Fibroblast of skin of left biceps (primary cell): ENCODE measurements around the gene IRX2.

Experiments used
- DNase-seq, 2 experiments: peaks; one replicate each; pipeline ENCODE4 v3.0.0-alpha.2; 2013; ENCODE audit warnings: low read depth in 2 of 2

The IRX2 gene

DNA sequence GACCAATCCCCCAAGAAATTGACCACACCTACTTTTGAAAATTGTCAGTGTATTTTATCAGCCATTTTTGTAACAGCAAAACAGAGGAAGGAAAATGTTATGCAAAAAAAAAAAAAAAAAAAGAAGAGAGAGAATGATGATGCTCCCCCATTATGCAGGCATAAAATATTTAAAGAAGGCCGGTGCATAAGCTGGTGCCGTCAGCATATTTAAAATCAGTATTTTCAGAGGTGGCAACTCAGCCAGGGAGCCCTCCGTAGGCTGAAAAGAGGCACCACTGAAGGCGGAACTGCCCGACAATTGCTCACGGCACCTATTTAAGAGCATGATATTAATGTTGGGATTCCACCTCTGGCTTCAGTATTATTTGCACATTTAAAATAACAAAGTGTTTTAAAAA lies 33.4 kb downstream of the IRX2 start:
- DNase-seq = no peak

GRCh38 chr5:2715856-2716255 lies 35.6 kb downstream of the IRX2 start:
- DNase-seq = no peak

- no peak for DNase-seq
Measured at GRCh38 chr5:2714805-2715204, 36.7 kb downstream of the IRX2 start.

DNA sequence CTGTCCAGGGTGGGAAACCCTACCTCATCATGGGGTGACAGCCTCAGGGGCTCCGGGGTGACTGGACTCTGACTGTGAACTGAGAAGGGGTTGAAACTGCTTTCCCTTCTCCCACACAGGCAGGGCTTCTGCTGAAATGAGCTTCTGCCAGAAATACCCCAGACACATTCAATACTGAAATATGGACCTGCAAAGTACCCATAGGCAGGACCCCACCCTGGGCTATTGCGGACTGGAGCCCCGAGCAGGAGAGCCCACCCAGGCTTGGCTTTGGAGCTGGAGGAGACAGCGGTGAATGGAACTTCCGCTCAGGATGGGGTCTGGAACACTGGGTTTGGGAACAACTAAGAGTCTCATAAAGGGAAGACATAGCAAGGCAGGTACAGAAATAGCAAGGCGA lies 37.5 kb downstream of the IRX2 start:
- no peak for DNase-seq

GRCh38 chr5:2711446-2712425 lies 39.7 kb downstream of the IRX2 start:
- DNase-seq = no peak

DNA sequence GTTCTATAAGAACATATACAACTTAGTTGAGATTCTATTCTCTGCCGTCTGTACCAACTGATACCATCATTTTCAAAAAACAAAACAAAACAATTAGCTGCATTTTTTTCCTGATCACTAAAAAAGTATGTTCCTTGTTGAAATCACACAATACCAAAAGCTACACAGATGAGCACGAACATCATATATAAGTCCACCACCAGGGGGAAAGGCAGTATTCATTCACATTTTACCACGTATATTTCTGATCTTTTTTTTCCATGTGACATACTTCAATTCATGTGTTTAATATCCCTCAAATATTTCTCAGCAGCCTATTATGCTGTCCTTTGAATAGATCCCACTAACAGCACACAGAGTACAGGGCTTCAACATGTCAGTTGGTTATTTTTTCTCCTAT lies 40.6 kb downstream of the IRX2 start:
- peak in 1 of 2 experiments; percentile 3 for DNase-seq

- DNase-seq = no peak
Measured at GRCh38 chr5:2709976-2710689, 41.3 kb downstream of the IRX2 start.

DNA sequence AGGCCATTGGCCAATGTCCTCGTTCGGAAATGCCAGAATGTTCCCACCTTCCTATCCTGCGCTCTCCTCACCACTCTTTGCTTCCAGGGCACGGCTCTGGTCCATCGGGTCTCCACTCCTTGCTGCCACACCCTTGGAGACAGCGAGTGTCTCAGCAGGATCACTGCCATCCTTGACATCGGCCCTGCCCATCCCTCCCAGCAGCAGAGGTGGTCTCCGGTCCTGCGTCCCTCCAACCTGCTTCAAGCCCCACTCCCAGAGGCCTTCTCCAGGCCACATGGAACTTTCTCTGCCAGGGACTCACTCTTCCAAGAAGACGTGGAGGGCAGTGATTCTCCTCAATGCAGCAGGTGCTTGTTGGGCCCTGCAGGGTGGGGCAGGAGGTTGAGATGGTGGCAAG lies 42.7 kb downstream of the IRX2 start:
- no peak for DNase-seq

- no peak for DNase-seq
Measured at GRCh38 chr5:2708132-2708531, 43.3 kb downstream of the IRX2 start.

GRCh38 chr5:2705861-2706260 lies 45.6 kb downstream of the IRX2 start:
- no peak for DNase-seq

GRCh38 chr5:2704806-2705645 lies 46.5 kb downstream of the IRX2 start:
- DNase-seq = no peak

- DNase-seq = no peak
Measured at GRCh38 chr5:2704111-2704510, 47.4 kb downstream of the IRX2 start.

DNA sequence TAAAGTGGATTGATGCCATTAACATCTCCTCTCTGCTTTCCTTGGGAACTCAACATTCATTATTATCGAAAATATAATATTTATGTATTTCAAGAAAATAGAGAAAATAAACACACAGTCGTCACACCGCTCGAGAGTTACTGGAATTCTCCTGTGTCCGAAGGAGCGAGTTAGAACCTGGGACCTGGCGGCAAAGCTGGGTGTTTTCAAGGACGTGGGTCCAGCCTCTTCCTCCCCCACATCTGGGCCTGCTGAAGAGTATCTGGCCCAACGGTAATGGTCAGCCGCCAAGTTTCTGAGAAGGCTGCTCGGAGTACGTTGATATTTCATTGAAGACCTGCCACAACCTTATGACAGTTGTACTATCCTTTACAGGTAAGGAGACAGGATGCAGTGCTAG lies 47.9 kb downstream of the IRX2 start:
- no peak for DNase-seq

DNA sequence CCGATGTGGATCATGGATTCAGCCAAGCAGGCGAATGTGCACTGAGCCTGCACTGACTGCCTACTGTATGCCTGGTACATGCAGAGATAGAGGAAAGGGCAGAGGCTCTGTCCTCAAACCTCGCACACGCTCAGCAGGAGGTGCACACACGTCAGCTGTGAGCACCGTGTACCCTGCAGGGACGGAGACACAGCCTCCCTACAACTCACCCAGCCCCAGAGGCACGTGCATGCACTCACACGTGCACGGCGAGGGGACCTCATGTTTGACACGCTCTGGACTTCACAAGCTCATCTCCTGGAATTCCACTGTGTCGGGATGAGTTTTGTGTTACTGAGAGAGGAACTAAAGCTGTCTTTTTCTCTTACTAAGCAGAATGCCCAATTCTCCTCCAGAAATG lies 48.4 kb downstream of the IRX2 start:
- DNase-seq = no peak

DNA sequence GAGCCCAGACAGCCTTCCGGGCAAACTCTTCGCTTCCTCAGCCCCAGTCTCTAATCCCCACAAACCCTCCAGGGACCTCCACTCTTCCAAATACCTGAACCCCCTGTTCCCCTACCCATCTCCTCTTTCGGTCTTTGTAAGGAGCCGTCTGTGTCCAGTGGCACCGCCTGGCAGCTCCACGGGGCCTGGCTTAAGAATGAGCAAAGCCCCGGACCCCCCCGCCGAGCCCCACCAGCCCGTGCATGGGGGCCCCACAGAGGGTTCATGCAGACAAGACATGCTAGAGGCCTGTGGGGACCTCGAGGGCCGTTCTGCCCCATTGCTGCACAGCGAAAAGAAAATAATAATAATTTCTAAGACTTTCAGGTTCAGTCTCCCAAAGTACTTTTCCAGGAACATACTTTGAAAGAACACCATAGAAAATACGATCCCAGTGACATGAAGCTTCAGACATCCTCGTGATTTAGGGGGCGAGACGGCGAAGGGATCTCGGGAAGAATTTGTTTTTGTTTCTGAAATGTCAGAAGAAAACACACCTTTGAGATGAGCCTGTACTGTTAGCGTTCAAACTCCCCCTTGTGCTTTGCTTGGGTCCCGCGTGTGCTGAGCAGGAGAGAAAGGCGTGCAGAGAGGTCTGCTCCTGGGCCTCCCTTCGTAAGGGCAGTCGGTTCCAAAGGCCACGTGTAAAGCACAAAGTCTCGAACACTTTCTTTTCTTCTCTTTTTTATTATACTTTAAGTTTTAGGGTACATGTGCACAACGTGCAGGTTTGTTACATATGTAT lies 49.2 kb downstream of the IRX2 start:
- DNase-seq = no peak

DNA sequence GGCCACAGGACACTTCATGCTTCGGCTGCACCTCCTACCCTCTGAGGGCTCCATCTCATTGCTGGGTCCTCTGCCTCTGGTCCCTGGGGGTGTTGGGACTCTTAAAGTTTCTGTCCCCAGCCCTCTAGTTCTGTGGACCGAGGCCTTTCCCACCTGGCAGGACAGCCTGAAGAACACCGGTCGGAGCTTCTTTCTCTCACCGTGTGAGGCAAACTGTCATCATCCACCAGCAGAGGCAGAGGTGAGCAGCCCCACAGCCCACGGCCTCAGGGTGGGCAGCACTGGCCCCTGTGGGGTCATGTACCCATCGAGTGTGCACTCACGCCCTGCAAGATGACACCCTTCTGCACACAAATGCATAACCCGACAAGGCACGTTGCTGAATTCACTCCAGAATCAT lies 49.9 kb downstream of the IRX2 start:
- no peak for DNase-seq

GRCh38 chr5:2700876-2701275 lies 50.6 kb downstream of the IRX2 start:
- no peak for DNase-seq

GRCh38 chr5:2699686-2700085 lies 51.8 kb downstream of the IRX2 start:
- DNase-seq = no peak

DNA sequence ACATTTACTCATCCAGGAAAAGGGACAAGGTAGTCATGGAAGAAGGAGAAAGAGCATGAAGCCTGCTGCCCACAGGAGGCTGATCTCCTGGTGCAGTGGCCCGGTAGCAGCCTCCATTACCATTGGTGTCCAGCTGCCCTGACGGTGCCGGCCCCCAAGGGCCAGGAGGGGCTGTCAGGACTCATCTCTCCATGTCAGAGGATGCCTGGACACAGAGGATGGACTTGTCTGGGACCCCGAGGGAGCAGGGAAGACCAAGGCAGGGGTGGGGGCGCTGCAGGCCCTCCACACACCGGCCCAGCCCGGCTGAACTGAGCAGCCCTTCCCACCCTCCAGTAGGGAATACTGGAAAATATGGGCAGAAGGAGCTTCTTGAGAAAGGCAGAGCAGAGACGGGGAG lies 52.2 kb downstream of the IRX2 start:
- DNase-seq = no peak

DNA sequence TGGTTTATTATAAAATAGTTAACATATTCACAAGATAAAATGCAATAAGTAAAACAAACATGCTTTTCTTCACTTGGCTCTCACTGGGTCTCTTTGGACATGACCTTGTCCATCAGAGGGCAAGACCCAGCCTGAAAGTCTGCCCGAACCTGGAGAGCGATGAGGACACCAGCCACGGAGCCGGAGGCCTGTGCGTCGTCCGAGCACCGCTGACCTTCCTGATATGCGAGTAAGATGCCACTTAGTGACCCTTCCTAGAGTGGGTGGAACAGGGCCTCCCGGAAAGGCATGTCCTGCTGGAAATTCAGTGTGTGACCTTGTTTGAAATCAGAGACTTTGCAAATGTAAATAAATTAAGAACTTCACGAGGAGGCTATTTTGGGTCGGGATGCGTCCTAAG lies 52.9 kb downstream of the IRX2 start:
- no peak for DNase-seq

DNA sequence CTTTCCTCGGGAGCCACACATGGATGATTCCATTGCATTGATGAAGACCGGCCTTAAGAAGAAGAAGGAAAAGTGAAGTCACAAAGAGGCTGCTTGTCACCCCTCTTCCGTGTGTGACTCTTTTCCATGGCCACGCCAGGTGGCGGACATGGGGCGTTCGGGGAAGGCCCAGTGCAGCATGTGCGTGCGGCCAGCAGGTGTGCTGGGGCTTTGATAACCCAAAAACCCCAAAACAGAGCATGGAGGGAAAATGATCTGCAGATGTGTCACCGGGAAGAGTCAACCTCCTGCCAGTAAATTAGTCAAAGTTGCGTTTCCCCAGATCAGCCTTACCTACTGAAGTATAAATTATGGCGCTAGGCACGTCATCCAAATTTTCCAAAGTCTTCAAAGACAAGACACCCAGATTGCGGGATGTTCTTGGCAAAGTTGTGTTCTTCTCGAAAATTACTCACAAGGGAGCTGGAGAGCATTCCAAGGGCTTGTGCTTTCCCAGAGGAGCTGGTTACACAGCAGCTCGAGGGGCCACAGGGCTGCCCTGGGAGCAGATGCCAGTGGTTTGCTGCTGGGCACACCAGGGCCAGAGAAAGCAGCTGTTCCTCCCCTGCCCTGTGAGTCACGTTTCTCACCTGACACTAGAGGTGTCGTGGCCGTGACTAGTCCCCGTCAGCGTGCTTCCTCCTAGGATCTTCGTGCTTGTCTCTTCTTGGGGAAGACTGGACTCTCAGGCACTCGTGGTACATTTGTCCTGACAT lies 53.9 kb downstream of the IRX2 start:
- no peak for DNase-seq
